K562 (cell line): ENCODE data around the gene CDH5. TPM values are rescaled to one million over a fixed set of nuclear protein-coding genes. Genes with fewer than 3 reads are reported as not detected.

Experiments used
- ATAC-seq: fragments of 200-7000 bp; cut with Tn5 transposase; 3 replicates; pipeline ENCODE4 v1.9.1; 2020; ENCODE audit warnings: moderate library complexity
- BruUV-seq: library from RNA; stranded (reverse); fragments of 400-500 nt; replicated peaks from 2 replicates; lab custom pipeline; 2021; lab: Mats Ljungman, UMichigan
- CTCF ChIA-PET: fragments of 300-600 bp; formaldehyde crosslinking; extraction: SDS; loops from one replicate; lab custom pipeline; 2021; ENCODE audit warnings: low intra/inter-chr PET ratio; lab: Yijun Ruan, JAX
- POLR2A ChIA-PET: fragments of 300-600, 350-650 bp; sonication (Branson Sonifier 250); formaldehyde crosslinking; extraction: SDS; loops from one replicate; lab custom pipeline; 2021; ENCODE audit warnings: antibody characterized with exemption, inconsistent platforms; lab: Yijun Ruan, JAX
- DNase-seq, 4 experiments: peaks; one replicate each; pipeline versions ENCODE4 v3.0.0 to v3.0.0-alpha.2; 2011 to 2018; ENCODE audit warnings: low spot score in 3 of 4, mixed read lengths in 3 of 4; ENCODE audit errors: extremely low read depth in 1 of 4
- FAIRE-seq: peaks from 2 replicates; lab custom pipeline; 2011; peaks lifted over from hg19 to GRCh38; lab: Jason Lieb, UNC
- H2AFZ ChIP-seq: 2 replicates; pipeline ENCODE4 v1.6.0; 2011; ENCODE audit warnings: low read depth, low read length, control low read depth, inconsistent platforms
- H3K27ac ChIP-seq: fragments of 200-600 bp; 3 replicates; pipeline ENCODE4 v1.8.0; 2011; ENCODE audit warnings: low read depth, mild to moderate bottlenecking, control low read depth, inconsistent platforms, low read length, moderate library complexity, mixed read lengths; ENCODE audit errors: extremely low read depth
- H3K27me3 ChIP-seq, 2 experiments: fragments of 300-600 bp in 1 of 2; 2 replicates in 1 of 2; 3 replicates in 1 of 2; pipeline versions ENCODE4 v1.6.0 to v1.8.0; 2011; ENCODE audit warnings: inconsistent platforms in 2 of 2, low read length in 2 of 2, mild to moderate bottlenecking in 1 of 2, mixed read lengths in 1 of 2, moderate library complexity in 1 of 2; ENCODE audit not compliant: control insufficient read depth in 2 of 2, insufficient read depth in 2 of 2
- H3K36me3 ChIP-seq: fragments of 300-600 bp; 3 replicates; pipeline ENCODE4 v1.8.0; 2011; ENCODE audit warnings: mild to moderate bottlenecking, low read length, inconsistent platforms; ENCODE audit not compliant: control insufficient read depth, insufficient read depth
- H3K4me1 ChIP-seq, 2 experiments: fragments of 200-600 bp in 1 of 2; replicated peaks in 1 of 2; 2 replicates in 1 of 2; 3 replicates in 1 of 2; pipeline versions ENCODE4 v1.5.1 to v1.8.0; 2011; ENCODE audit warnings: inconsistent platforms in 2 of 2, low read length in 2 of 2, mild to moderate bottlenecking in 1 of 2, mixed read lengths in 1 of 2, moderate library complexity in 1 of 2; ENCODE audit not compliant: control insufficient read depth in 2 of 2, insufficient read depth in 2 of 2
- H3K4me2 ChIP-seq: 2 replicates; pipeline ENCODE4 v1.6.1; 2011; ENCODE audit warnings: low read length, control low read depth, inconsistent platforms, mixed read lengths; ENCODE audit not compliant: insufficient read depth
- H3K4me3 ChIP-seq: fragments of 200-600 bp; sonication (generic), shearing (Covaris generic); 2 replicates; pipeline ENCODE4 v1.5.1; 2016; ENCODE audit warnings: control low read depth, inconsistent platforms
- H3K79me2 ChIP-seq: fragments of 200-600 bp; 3 replicates; pipeline ENCODE4 v1.8.0; 2011; ENCODE audit warnings: low read length, inconsistent platforms; ENCODE audit not compliant: control insufficient read depth, insufficient read depth
- H3K9ac ChIP-seq, 2 experiments: 2 replicates each; pipeline versions ENCODE4 v1.6.0 to v1.6.1; 2011; ENCODE audit warnings: low read depth in 2 of 2, low read length in 2 of 2, control low read depth in 1 of 2, inconsistent platforms in 1 of 2, mild to moderate bottlenecking in 1 of 2, mixed read lengths in 1 of 2; ENCODE audit not compliant: insufficient read depth in 1 of 2
- H3K9me1 ChIP-seq: one replicate; pipeline ENCODE4 v1.6.0; 2011; ENCODE audit warnings: inconsistent platforms, mild to moderate bottlenecking, low read length, moderate library complexity; ENCODE audit not compliant: control insufficient read depth, insufficient read depth
- H3K9me3 ChIP-seq: replicated peaks from 2 replicates; pipeline ENCODE4 v1.5.1; 2011; ENCODE audit warnings: low read depth, low read length, inconsistent platforms; ENCODE audit not compliant: control insufficient read depth, insufficient read depth
- H4K20me1 ChIP-seq: replicated peaks from 2 replicates; pipeline ENCODE4 v1.6.1; 2011; ENCODE audit warnings: low read length, inconsistent platforms, mixed read lengths; ENCODE audit not compliant: control insufficient read depth, insufficient read depth
- CTCF ChIP-seq, 3 experiments: IDR thresholded peaks in 2 of 3; conservative IDR thresholded peaks in 1 of 3; 2 replicates each; pipeline ENCODE4 v1.5.1; 2011 to 2012; ENCODE audit warnings: low read length in 3 of 3, mild to moderate bottlenecking in 3 of 3, control low read depth in 2 of 3, improper control_type of control experiment in 1 of 3, inconsistent platforms in 1 of 3, low read depth in 1 of 3, mixed read lengths in 1 of 3, moderate library complexity in 1 of 3; ENCODE audit not compliant: insufficient read depth in 2 of 3
- NR2C2 ChIP-seq, 2 experiments: fragments of 200-800 bp in 1 of 2; sonication (Bioruptor generic) in 1 of 2; sonication (generic) in 1 of 2; formaldehyde crosslinking in 1 of 2; IDR thresholded peaks; 2 replicates each; pipeline versions ENCODE4 v1.6.1 to v1.8.0; 2016 to 2022; ENCODE audit warnings: mild to moderate bottlenecking in 1 of 2, missing compliant biosample characterization in 1 of 2, missing genetic modification characterization in 1 of 2, missing genetic modification reagents in 1 of 2
- PCBP2 ChIP-seq: fragments of 200-400 bp; formaldehyde crosslinking; IDR thresholded peaks from 2 replicates; pipeline ENCODE4 v1.6.1; 2018; ENCODE audit warnings: low read length, low read depth, mild to moderate bottlenecking, moderate library complexity; ENCODE audit not compliant: poor library complexity, severe bottlenecking
- WGBS: fragments of 100-300 bp; shearing (Covaris generic); methylation state at CpG from one replicate; pipeline ENCODE4 v1.1.6; 2016; ENCODE audit warnings: low coverage, mixed read lengths; ENCODE audit not compliant: insufficient coverage; ENCODE audit errors: missing lambda C conversion rate; 5-methylcytosine and 5-hydroxymethylcytosine counted together
- in situ Hi-C: fragments of 300-500 bp; cut with MboI; formaldehyde crosslinking; loops from 4 replicates; pipeline ENCODE4 v1.15.0; 2018; ENCODE audit warnings: inconsistent platforms, mixed read lengths
- intact Hi-C: fragments of 100-400 bp; cut with micrococcal nuclease; formaldehyde crosslinking; loops from 2 replicates; pipeline ENCODE4 v1.14.2; 2022
- polyA plus RNA-seq, 8 experiments: library from polyadenylated mRNA; depleted of rRNA in 4 of 8; stranded (reverse) in 5 of 8; unstranded in 3 of 8; fragments of >200 nt; fragmentation: Nextera tagmentation in 2 of 8; fragmentation: Illumina TruSeq in 1 of 8; extraction: Ambion mirVana in 2 of 8; extraction: Trizol in 1 of 8; gene quantifications; 2 replicates each; pipeline versions ENCODE4 v1.2.1 to v1.2.3, GENCODE V29; 2011 to 2014; ENCODE audit warnings: inconsistent platforms in 1 of 8, missing spikeins in 1 of 8
- total RNA-seq, 7 experiments: library from RNA; depleted of rRNA in 6 of 7; stranded (reverse); fragments of >200 nt in 6 of 7; fragmentation: Illumina TruSeq in 2 of 7; extraction: Trizol in 2 of 7; gene quantifications; 2 replicates each; pipeline versions ENCODE4 v1.2.1 to v1.2.3, GENCODE V29; 2011 to 2021; ENCODE audit warnings: low replicate concordance in 1 of 7
- TF ChIP-seq, protein P1 (sequence below): sonication (generic); formaldehyde crosslinking; IDR thresholded peaks from 2 replicates; pipeline ENCODE4 v1.5.0; 2020; ENCODE audit warnings: missing genetic modification reagents

CDH5 gene
- total and polyA plus RNA-seq, 9 of the 15 experiments (the other 6 are each of a cell fraction or from before 2014, with no cell fraction given), result not detected

GRCh38 chr16:66342294-66342900, 24.1 kb upstream of the CDH5 start:
- Histone ChIP-seq H3K36me3 (no peaks in the 10 kb centered on the region), H3K9me1 (no peaks in the 10 kb centered on the region), H3K9ac (no peak overlapping the region), H3K27ac (no peak overlapping the region), H3K9me3 (no peaks in the 10 kb centered on the region), H4K20me1 (peaks cover 13% of the 10 kb centered on the region; the same call in 1 of the 2 replicates), H3K4me3 (no peak overlapping the region), H3K27me3 (peaks cover 0 to 16% of the 10 kb centered on the region in 2 experiments; a peak in 3 of 5 replicates), H3K79me2 (no peaks in the 10 kb centered on the region), H3K4me2 (no peak overlapping the region), H3K4me1 (no peaks in the 10 kb centered on the region), H2AFZ (no peak overlapping the region)
- ChIA-PET POLR2A (interaction anchor here (0.7 kb wide), 1 partner anchor 84 kb away, joined by 3 read pairs; no protein-coding TSS in a partner anchor), CTCF (no interaction called here)
- intact Hi-C loops, result no loop called here
- WGBS, result 0% methylated on average over 8 of the region's 9 CpGs
- no peak for TF ChIP-seq PCBP2
- TF ChIP-seq, protein P1, sequence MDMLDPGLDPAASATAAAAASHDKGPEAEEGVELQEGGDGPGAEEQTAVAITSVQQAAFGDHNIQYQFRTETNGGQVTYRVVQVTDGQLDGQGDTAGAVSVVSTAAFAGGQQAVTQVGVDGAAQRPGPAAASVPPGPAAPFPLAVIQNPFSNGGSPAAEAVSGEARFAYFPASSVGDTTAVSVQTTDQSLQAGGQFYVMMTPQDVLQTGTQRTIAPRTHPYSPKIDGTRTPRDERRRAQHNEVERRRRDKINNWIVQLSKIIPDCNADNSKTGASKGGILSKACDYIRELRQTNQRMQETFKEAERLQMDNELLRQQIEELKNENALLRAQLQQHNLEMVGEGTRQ (CRISPR knock-in tag), result no peak
- TF ChIP-seq CTCF (IDR thresholded peaks at IDR 0.05 in 2 of 3, conservative IDR thresholded peaks at IDR 0.05 in 1 of 3; ENCODE audit: insufficient read depth in 2 of 3, low read depth in 1 of 3, low read length in 3 of 3), result peak; percentile 64 to 85 (median 69)
- no peak for TF ChIP-seq NR2C2 (CRISPR knock-in tag; IDR thresholded peaks at IDR 0.05)
- TF ChIP-seq NR2C2 (tag; IDR thresholded peaks at IDR 0.05), result no peak
- in situ Hi-C loops, result no loop called here
- BruUV-seq, result no TSS peak
- FAIRE-seq, result no peak
- peak; percentile 51 to 76 (median 71) for DNase-seq
- ATAC-seq, result peak; percentile 87
